HCT116 (cell line): ENCODE measurements around the gene CARNS1. TPM values are rescaled to one million over a fixed set of nuclear protein-coding genes. Genes with fewer than 3 reads are reported as not detected.

ENCODE experiments used
- ATAC-seq: fragments of 200-7000 bp; cut with Tn5 transposase; 2 replicates; pipeline ENCODE4 v1.9.1; 2020; ENCODE audit warnings: mild to moderate bottlenecking, moderate library complexity
- BruUV-seq: library from RNA; stranded (reverse); fragments of 400-500 nt; replicated peaks from 2 replicates; lab custom pipeline; 2021; lab: Mats Ljungman, UMichigan
- CTCF ChIA-PET: fragments of 300-600 bp; sonication (Branson Sonifier 250); formaldehyde crosslinking; loops from one replicate; lab custom pipeline; 2021; ENCODE audit warnings: antibody characterized with exemption; lab: Charles Lee
- POLR2A ChIA-PET: fragments of 300-600, 350-600 bp; sonication (Branson Sonifier 250); formaldehyde crosslinking; loops from one replicate; lab custom pipeline; 2021; ENCODE audit warnings: antibody characterized with exemption; lab: Charles Lee
- RAD21 ChIA-PET, 2 experiments: fragments of 300-600 bp; sonication (Branson Sonifier 250); formaldehyde crosslinking; loops; one replicate each; lab custom pipeline; 2023; ENCODE audit warnings: low total read pairs in 2 of 2; ENCODE audit not compliant: uncharacterized antibody in 2 of 2, unreplicated experiment in 2 of 2, low non-redundant PET in 1 of 2; lab: Charles Lee
- DNase-seq: peaks from one replicate; pipeline ENCODE4 v3.0.0-alpha.2; 2010; ENCODE audit warnings: low read depth, low spot score
- H2AFZ ChIP-seq: fragments of 200-600 bp; shearing (Covaris generic), sonication (generic); 2 replicates; pipeline ENCODE4 v1.6.1; 2017; ENCODE audit warnings: low read depth, mixed run types, mixed read lengths, antibody characterized with exemption, low read length; ENCODE audit not compliant: poor library complexity, severe bottlenecking
- H3K27ac ChIP-seq: 2 replicates; pipeline ENCODE4 v1.5.1; 2012; ENCODE audit warnings: low read depth, low read length
- H3K27me3 ChIP-seq: fragments of 200-600 bp; sonication (generic); 2 replicates; pipeline ENCODE4 v1.6.1; 2016; ENCODE audit warnings: mixed run types, low read length, mixed read lengths; ENCODE audit not compliant: insufficient read depth
- H3K36me3 ChIP-seq, 2 experiments: fragments of 200-500 bp in 1 of 2; fragments of 200-600 bp in 1 of 2; sonication (Bioruptor generic) in 1 of 2; sonication (generic) in 1 of 2; 2 replicates each; pipeline versions ENCODE4 v1.5.1 to v1.6.1; 2014 to 2016; ENCODE audit warnings: low read length in 2 of 2, inconsistent platforms in 1 of 2, mixed read lengths in 1 of 2, mixed run types in 1 of 2; ENCODE audit not compliant: insufficient read depth in 2 of 2, control insufficient read depth in 1 of 2
- H3K4me1 ChIP-seq, 2 experiments: fragments of 200-600 bp in 1 of 2; sonication (generic) in 1 of 2; 2 replicates each; pipeline versions ENCODE4 v1.5.1 to v1.6.1; 2012 to 2017; ENCODE audit warnings: low read length in 2 of 2, inconsistent platforms in 1 of 2, mild to moderate bottlenecking in 1 of 2, mixed read lengths in 1 of 2, mixed run types in 1 of 2, moderate library complexity in 1 of 2; ENCODE audit not compliant: insufficient read depth in 2 of 2, control insufficient read depth in 1 of 2
- H3K4me2 ChIP-seq: fragments of 200-600 bp; sonication (generic); 2 replicates; pipeline ENCODE4 v1.6.1; 2017; ENCODE audit warnings: mixed run types, low read length, mixed read lengths
- H3K4me3 ChIP-seq, 2 experiments: fragments of 200-600 bp in 1 of 2; sonication (generic) in 1 of 2; replicated peaks in 1 of 2; 2 replicates each; pipeline ENCODE4 v1.5.1; 2011 to 2016; ENCODE audit warnings: low read length in 2 of 2, control low read depth in 1 of 2, low read depth in 1 of 2, mild to moderate bottlenecking in 1 of 2, mixed read lengths in 1 of 2, mixed run types in 1 of 2
- H3K79me2 ChIP-seq: fragments of 200-600 bp; sonication (generic); 2 replicates; pipeline ENCODE4 v1.6.1; 2017; ENCODE audit warnings: mild to moderate bottlenecking, mixed run types, low read length, moderate library complexity, mixed read lengths; ENCODE audit not compliant: insufficient read depth
- H3K9ac ChIP-seq: fragments of 200-600 bp; sonication (generic); 2 replicates; pipeline ENCODE4 v1.6.1; 2016; ENCODE audit warnings: low read length, mixed read lengths
- H3K9me2 ChIP-seq: fragments of 200-600 bp; sonication (generic), shearing (Covaris generic); 2 replicates; pipeline ENCODE4 v1.6.1; 2017; ENCODE audit warnings: mixed run types, mild to moderate bottlenecking, moderate library complexity; ENCODE audit not compliant: insufficient read depth
- H3K9me3 ChIP-seq, 2 experiments: fragments of 200-500 bp in 1 of 2; fragments of 200-600 bp in 1 of 2; sonication (Bioruptor generic) in 1 of 2; sonication (generic) in 1 of 2; 2 replicates each; pipeline ENCODE4 v1.6.1; 2014 to 2017; ENCODE audit warnings: low read length in 2 of 2, mixed read lengths in 2 of 2, inconsistent platforms in 1 of 2, low read depth in 1 of 2, mild to moderate bottlenecking in 1 of 2, mixed run types in 1 of 2, moderate library complexity in 1 of 2; ENCODE audit not compliant: control insufficient read depth in 1 of 2, insufficient read depth in 1 of 2
- H4K20me1 ChIP-seq: fragments of 200-600 bp; sonication (generic), shearing (Covaris generic); 2 replicates; pipeline ENCODE4 v1.6.1; 2017; ENCODE audit warnings: mixed run types, mild to moderate bottlenecking, moderate library complexity; ENCODE audit not compliant: insufficient read depth
- CBX3 ChIP-seq: IDR thresholded peaks from 2 replicates; pipeline ENCODE4 v1.6.1; 2012; ENCODE audit warnings: low read depth
- CEBPB ChIP-seq: IDR thresholded peaks from 2 replicates; pipeline ENCODE4 v1.6.1; 2012; ENCODE audit warnings: low read depth
- ELF1 ChIP-seq: IDR thresholded peaks from 2 replicates; pipeline ENCODE4 v1.6.1; 2012; ENCODE audit warnings: low read depth, borderline replicate concordance
- EZH2 ChIP-seq: fragments of 200-600 bp; sonication (generic); IDR thresholded peaks from 2 replicates; pipeline ENCODE4 v1.6.1; 2017; ENCODE audit warnings: antibody characterized with exemption, mixed run types
- EZH2phosphoT487 ChIP-seq: fragments of 200-600 bp; IDR thresholded peaks from 2 replicates; pipeline ENCODE4 v1.6.1; 2018; ENCODE audit warnings: antibody characterized with exemption, borderline replicate concordance
- FOSL1 ChIP-seq: IDR thresholded peaks from 2 replicates; pipeline ENCODE4 v1.6.1; 2012; ENCODE audit warnings: low read depth
- JUND ChIP-seq: IDR thresholded peaks from 2 replicates; pipeline ENCODE4 v1.6.1; 2012
- POLR2A ChIP-seq: IDR thresholded peaks from 2 replicates; pipeline ENCODE4 v1.7.0; 2011; ENCODE audit warnings: borderline replicate concordance; ENCODE audit not compliant: insufficient read depth, insufficient read length; ENCODE audit errors: extremely low read depth
- RAD21 ChIP-seq: IDR thresholded peaks from 2 replicates; pipeline ENCODE4 v1.6.1; 2012; ENCODE audit warnings: low read depth, mild to moderate bottlenecking
- SIN3A ChIP-seq: IDR thresholded peaks from 2 replicates; pipeline ENCODE4 v1.6.1; 2012; ENCODE audit warnings: low read depth
- SP1 ChIP-seq: IDR thresholded peaks from 2 replicates; pipeline ENCODE4 v1.6.1; 2012; ENCODE audit warnings: low read depth
- SRF ChIP-seq: IDR thresholded peaks from 2 replicates; pipeline ENCODE4 v1.6.1; 2012; ENCODE audit warnings: low read depth
- TCF7L2 ChIP-seq: IDR thresholded peaks from 2 replicates; pipeline ENCODE4 v1.7.0; 2011; ENCODE audit warnings: borderline replicate concordance, inconsistent platforms; ENCODE audit not compliant: insufficient read depth, insufficient read length; ENCODE audit errors: extremely low read depth
- YY1 ChIP-seq: IDR thresholded peaks from 2 replicates; pipeline ENCODE4 v1.6.1; 2011; ENCODE audit warnings: low read length, low read depth, moderate library complexity, mild to moderate bottlenecking; ENCODE audit not compliant: insufficient replicate concordance; ENCODE audit errors: extremely low read depth
- ZFX ChIP-seq: fragments of 450-650 bp; IDR thresholded peaks from 2 replicates; pipeline ENCODE4 v1.6.1; 2017
- ZNF274 ChIP-seq: fragments of 200-500 bp; sonication (Bioruptor generic); IDR thresholded peaks from 2 replicates; pipeline ENCODE4 v1.6.1; 2014; ENCODE audit warnings: mild to moderate bottlenecking, low read depth, low read length, inconsistent platforms
- intact Hi-C: fragments of 100-400 bp; cut with micrococcal nuclease; formaldehyde crosslinking; loops from 2 replicates; pipeline ENCODE4 v1.10.0; 2022
- total RNA-seq: library from RNA; stranded (reverse); gene quantifications from one replicate; pipeline ENCODE4 v1.2.1, GENCODE V29; 2021; ENCODE audit not compliant: unreplicated experiment
- TF ChIP-seq, protein P1 (sequence below): IDR thresholded peaks from 2 replicates; pipeline ENCODE4 v1.6.1; 2011; ENCODE audit warnings: mild to moderate bottlenecking, low read length, moderate library complexity; ENCODE audit not compliant: insufficient replicate concordance; ENCODE audit errors: extremely low read depth
- TF ChIP-seq, protein P2 (sequence below): IDR thresholded peaks from 2 replicates; pipeline ENCODE4 v1.6.1; 2012
- TF ChIP-seq, protein P3 (sequence below): IDR thresholded peaks from 2 replicates; pipeline ENCODE4 v1.6.1; 2012
- TF ChIP-seq, protein P4 (sequence below): IDR thresholded peaks from 2 replicates; pipeline ENCODE4 v1.6.1; 2012; ENCODE audit warnings: low read depth

CARNS1 gene
- total RNA-seq, 1 experiment from 2014 or later = 1.0 TPM

DNA sequence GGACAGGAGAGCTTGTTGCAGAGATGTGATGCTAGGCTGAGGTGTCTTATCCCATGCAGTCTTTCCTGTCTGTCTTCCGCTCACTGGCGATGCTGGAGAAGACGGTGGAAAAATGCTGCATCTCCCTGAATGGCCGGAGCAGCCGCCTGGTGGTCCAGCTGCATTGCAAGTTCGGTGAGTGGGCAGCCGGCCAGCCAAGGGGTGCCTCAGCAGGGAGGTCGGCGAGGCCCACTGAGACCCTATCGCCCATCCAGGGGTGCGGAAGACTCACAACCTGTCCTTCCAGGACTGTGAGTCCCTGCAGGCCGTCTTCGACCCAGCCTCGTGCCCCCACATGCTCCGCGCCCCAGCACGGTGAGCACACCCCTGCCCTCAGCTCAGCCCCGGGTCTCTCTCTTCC is 22.0 kb upstream of the CARNS1 start:
- no peak overlapping the region for H3K9ac ChIP-seq
- H3K36me3 ChIP-seq = peaks cover 11 to 26% of the 10 kb centered on the region in 2 experiments; a peak in 3 of 4 replicates
- no peak for TF ChIP-seq SIN3A
- TF ChIP-seq, protein P1, sequence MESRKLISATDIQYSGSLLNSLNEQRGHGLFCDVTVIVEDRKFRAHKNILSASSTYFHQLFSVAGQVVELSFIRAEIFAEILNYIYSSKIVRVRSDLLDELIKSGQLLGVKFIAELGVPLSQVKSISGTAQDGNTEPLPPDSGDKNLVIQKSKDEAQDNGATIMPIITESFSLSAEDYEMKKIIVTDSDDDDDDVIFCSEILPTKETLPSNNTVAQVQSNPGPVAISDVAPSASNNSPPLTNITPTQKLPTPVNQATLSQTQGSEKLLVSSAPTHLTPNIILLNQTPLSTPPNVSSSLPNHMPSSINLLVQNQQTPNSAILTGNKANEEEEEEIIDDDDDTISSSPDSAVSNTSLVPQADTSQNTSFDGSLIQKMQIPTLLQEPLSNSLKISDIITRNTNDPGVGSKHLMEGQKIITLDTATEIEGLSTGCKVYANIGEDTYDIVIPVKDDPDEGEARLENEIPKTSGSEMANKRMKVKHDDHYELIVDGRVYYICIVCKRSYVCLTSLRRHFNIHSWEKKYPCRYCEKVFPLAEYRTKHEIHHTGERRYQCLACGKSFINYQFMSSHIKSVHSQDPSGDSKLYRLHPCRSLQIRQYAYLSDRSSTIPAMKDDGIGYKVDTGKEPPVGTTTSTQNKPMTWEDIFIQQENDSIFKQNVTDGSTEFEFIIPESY = no peak
- TF ChIP-seq SRF = no peak
- TF ChIP-seq YY1 = no peak
- TF ChIP-seq, protein P2, sequence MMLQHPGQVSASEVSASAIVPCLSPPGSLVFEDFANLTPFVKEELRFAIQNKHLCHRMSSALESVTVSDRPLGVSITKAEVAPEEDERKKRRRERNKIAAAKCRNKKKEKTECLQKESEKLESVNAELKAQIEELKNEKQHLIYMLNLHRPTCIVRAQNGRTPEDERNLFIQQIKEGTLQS = no peak
- TF ChIP-seq SP1 = no peak
- TF ChIP-seq ZFX = no peak
- TF ChIP-seq CEBPB = no peak
- TF ChIP-seq EZH2 = no peak
- no peak for TF ChIP-seq RAD21
- no peak for TF ChIP-seq EZH2phosphoT487
- no peak for TF ChIP-seq FOSL1
- TF ChIP-seq POLR2A = no peak
- TF ChIP-seq ELF1 = no peak
- TF ChIP-seq, protein P3, sequence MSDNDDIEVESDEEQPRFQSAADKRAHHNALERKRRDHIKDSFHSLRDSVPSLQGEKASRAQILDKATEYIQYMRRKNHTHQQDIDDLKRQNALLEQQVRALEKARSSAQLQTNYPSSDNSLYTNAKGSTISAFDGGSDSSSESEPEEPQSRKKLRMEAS = no peak
- TF ChIP-seq, protein P4, sequence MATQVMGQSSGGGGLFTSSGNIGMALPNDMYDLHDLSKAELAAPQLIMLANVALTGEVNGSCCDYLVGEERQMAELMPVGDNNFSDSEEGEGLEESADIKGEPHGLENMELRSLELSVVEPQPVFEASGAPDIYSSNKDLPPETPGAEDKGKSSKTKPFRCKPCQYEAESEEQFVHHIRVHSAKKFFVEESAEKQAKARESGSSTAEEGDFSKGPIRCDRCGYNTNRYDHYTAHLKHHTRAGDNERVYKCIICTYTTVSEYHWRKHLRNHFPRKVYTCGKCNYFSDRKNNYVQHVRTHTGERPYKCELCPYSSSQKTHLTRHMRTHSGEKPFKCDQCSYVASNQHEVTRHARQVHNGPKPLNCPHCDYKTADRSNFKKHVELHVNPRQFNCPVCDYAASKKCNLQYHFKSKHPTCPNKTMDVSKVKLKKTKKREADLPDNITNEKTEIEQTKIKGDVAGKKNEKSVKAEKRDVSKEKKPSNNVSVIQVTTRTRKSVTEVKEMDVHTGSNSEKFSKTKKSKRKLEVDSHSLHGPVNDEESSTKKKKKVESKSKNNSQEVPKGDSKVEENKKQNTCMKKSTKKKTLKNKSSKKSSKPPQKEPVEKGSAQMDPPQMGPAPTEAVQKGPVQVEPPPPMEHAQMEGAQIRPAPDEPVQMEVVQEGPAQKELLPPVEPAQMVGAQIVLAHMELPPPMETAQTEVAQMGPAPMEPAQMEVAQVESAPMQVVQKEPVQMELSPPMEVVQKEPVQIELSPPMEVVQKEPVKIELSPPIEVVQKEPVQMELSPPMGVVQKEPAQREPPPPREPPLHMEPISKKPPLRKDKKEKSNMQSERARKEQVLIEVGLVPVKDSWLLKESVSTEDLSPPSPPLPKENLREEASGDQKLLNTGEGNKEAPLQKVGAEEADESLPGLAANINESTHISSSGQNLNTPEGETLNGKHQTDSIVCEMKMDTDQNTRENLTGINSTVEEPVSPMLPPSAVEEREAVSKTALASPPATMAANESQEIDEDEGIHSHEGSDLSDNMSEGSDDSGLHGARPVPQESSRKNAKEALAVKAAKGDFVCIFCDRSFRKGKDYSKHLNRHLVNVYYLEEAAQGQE = no peak
- no peak for TF ChIP-seq CBX3
- TF ChIP-seq TCF7L2 = no peak
- TF ChIP-seq ZNF274 = no peak
- no peak for TF ChIP-seq JUND
- intact Hi-C loops = no loop called here
- DNase-seq (no peak), ATAC-seq (no peak)
- no peaks in the 10 kb centered on the region for H3K27me3 ChIP-seq
- no peak overlapping the region for H3K4me3 ChIP-seq
- peaks cover 9 to 34% of the 10 kb centered on the region in 2 experiments for H3K4me1 ChIP-seq
- H3K79me2 ChIP-seq = peaks cover 14% of the 10 kb centered on the region; the same call in 1 of the 2 replicates
- H3K27ac ChIP-seq = no peak overlapping the region
- no peaks in the 10 kb centered on the region for H4K20me1 ChIP-seq
- ChIA-PET RAD21 (no interaction called here), POLR2A (no interaction called here), CTCF (no interaction called here)
- no peak overlapping the region for H3K4me2 ChIP-seq
- no peak overlapping the region for H2AFZ ChIP-seq
- no peaks in the 10 kb centered on the region for H3K9me2 ChIP-seq
- BruUV-seq = no TSS peak
- no peaks in the 10 kb centered on the region for H3K9me3 ChIP-seq
